ENCODE results near the gene KRTAP4-8.

DNA sequence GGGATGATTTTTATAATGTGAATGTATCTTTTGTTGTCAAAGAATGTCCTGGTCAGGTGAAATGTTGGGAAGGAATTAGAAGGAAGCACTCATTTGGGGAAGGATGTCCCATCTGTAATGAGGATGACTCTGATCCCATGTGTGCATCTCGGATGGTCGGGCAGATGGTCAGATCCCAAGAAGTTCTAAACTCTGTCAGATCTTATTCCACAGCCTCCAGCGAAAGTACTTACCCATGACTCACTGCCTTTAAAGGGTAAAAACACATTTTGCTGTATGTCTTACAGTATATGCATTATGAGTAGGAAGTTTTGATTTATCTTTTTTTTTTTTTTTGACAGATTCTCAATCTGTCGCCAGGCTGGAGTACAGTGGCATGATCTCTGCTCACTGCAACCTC lies 20.8 kb upstream of the KRTAP4-8 start:
- TF ChIP-seq, protein P1, sequence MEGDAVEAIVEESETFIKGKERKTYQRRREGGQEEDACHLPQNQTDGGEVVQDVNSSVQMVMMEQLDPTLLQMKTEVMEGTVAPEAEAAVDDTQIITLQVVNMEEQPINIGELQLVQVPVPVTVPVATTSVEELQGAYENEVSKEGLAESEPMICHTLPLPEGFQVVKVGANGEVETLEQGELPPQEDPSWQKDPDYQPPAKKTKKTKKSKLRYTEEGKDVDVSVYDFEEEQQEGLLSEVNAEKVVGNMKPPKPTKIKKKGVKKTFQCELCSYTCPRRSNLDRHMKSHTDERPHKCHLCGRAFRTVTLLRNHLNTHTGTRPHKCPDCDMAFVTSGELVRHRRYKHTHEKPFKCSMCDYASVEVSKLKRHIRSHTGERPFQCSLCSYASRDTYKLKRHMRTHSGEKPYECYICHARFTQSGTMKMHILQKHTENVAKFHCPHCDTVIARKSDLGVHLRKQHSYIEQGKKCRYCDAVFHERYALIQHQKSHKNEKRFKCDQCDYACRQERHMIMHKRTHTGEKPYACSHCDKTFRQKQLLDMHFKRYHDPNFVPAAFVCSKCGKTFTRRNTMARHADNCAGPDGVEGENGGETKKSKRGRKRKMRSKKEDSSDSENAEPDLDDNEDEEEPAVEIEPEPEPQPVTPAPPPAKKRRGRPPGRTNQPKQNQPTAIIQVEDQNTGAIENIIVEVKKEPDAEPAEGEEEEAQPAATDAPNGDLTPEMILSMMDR (IDR thresholded peaks at IDR 0.05), result no peak
- TF ChIP-seq POLR2A (IDR thresholded peaks at IDR 0.05), result no peak
